Endothelial cell (in vitro differentiated cells): Measurements from ENCODE around the gene PIGQ. TPM values are rescaled to one million over a fixed set of nuclear protein-coding genes. Genes with fewer than 3 reads are reported as not detected.

Experiments
- DNase-seq: peaks from one replicate; pipeline ENCODE4 v3.0.0; 2021; ENCODE audit warnings: low spot score
- H3K27ac Mint-ChIP-seq: one replicate; pipeline ENCODE4 v1.8.0; 2021; ENCODE audit warnings: mixed read lengths, inconsistent platforms; ENCODE audit not compliant: unreplicated experiment
- H3K27me3 Mint-ChIP-seq: one replicate; pipeline ENCODE4 v1.8.0; 2021; ENCODE audit warnings: mild to moderate bottlenecking, moderate library complexity, mixed read lengths, inconsistent platforms; ENCODE audit not compliant: unreplicated experiment
- H3K36me3 Mint-ChIP-seq: one replicate; pipeline ENCODE4 v1.8.0; 2021; ENCODE audit warnings: mild to moderate bottlenecking, low read depth, mixed read lengths, inconsistent platforms; ENCODE audit not compliant: unreplicated experiment
- H3K4me1 Mint-ChIP-seq: one replicate; pipeline ENCODE4 v1.8.0; 2021; ENCODE audit warnings: mild to moderate bottlenecking, mixed read lengths, inconsistent platforms; ENCODE audit not compliant: unreplicated experiment
- H3K4me3 Mint-ChIP-seq: one replicate; pipeline ENCODE4 v1.8.0; 2021; ENCODE audit warnings: mild to moderate bottlenecking, mixed read lengths, inconsistent platforms; ENCODE audit not compliant: unreplicated experiment
- H3K9me3 Mint-ChIP-seq: one replicate; pipeline ENCODE4 v1.8.0; 2021; ENCODE audit warnings: mixed read lengths, inconsistent platforms; ENCODE audit not compliant: unreplicated experiment
- total RNA-seq: library from RNA; stranded (reverse); fragmentation: NEBNext Ultra II Directional; extraction: Animal tissue kit (Norgen Biotek cat#: 25700); gene quantifications from one replicate; pipeline ENCODE4 v1.2.1, GENCODE V29; 2021; ENCODE audit not compliant: unreplicated experiment
- TF ChIP-seq, protein P1 (sequence below): fragments of 200-600 bp; sonication (generic); IDR thresholded peaks from one replicate; pipeline ENCODE4 v1.5.0; 2021; ENCODE audit warnings: antibody characterized with exemption; ENCODE audit not compliant: unreplicated experiment

PIGQ gene
- total RNA-seq, 1 donor from 2014 or later: 38.4 TPM

DNA sequence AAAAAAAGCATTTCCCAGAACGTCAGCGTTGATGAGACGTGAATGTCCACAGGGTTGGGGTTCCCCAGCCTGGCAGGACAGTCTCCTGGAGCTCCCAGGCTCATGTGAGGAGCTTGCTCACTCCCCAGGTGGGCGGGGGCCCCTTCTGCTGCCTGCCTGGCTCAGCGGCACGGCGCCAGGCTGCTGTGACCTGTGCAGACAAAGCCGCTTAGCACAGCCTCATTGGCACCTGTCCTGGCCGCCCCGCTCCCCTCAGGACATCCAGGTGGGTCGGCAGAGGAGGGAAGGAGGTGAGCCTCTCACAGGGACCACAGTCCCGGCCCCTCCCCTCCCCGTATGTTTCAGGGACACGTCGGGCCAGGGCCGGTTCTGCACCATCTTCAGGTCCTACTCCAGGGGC lies 48.1 kb downstream of the PIGQ start:
- no peaks in the 10 kb centered on the region for H3K9me3 Mint-ChIP-seq
- H3K36me3 Mint-ChIP-seq: peaks cover 8% of the 10 kb centered on the region
- no peak overlapping the region for H3K27ac Mint-ChIP-seq
- TF ChIP-seq, protein P1, sequence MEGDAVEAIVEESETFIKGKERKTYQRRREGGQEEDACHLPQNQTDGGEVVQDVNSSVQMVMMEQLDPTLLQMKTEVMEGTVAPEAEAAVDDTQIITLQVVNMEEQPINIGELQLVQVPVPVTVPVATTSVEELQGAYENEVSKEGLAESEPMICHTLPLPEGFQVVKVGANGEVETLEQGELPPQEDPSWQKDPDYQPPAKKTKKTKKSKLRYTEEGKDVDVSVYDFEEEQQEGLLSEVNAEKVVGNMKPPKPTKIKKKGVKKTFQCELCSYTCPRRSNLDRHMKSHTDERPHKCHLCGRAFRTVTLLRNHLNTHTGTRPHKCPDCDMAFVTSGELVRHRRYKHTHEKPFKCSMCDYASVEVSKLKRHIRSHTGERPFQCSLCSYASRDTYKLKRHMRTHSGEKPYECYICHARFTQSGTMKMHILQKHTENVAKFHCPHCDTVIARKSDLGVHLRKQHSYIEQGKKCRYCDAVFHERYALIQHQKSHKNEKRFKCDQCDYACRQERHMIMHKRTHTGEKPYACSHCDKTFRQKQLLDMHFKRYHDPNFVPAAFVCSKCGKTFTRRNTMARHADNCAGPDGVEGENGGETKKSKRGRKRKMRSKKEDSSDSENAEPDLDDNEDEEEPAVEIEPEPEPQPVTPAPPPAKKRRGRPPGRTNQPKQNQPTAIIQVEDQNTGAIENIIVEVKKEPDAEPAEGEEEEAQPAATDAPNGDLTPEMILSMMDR: no peak
- peaks cover 11% of the 10 kb centered on the region for H3K27me3 Mint-ChIP-seq
- no peak for DNase-seq
- H3K4me1 Mint-ChIP-seq: no peaks in the 10 kb centered on the region
- no peak overlapping the region for H3K4me3 Mint-ChIP-seq

- Mint-ChIP-seq H3K4me1 (no peaks in the 10 kb centered on the region), H3K36me3 (peaks cover 4% of the 10 kb centered on the region), H3K27ac (no peak overlapping the region), H3K27me3 (peaks cover 5% of the 10 kb centered on the region), H3K4me3 (no peak overlapping the region), H3K9me3 (no peaks in the 10 kb centered on the region)
- no peak for DNase-seq
- TF ChIP-seq, protein P1: no peak
These were observed 49.8 kb downstream of the PIGQ start for GRCh38 chr16:619476-620100.

- no peaks in the 10 kb centered on the region for H3K4me1 Mint-ChIP-seq
- H3K9me3 Mint-ChIP-seq: no peaks in the 10 kb centered on the region
- no peak for DNase-seq
- H3K4me3 Mint-ChIP-seq: no peak overlapping the region
- peaks cover 5% of the 10 kb centered on the region for H3K27me3 Mint-ChIP-seq
- H3K36me3 Mint-ChIP-seq: no peaks in the 10 kb centered on the region
- no peak overlapping the region for H3K27ac Mint-ChIP-seq
- TF ChIP-seq, protein P1: no peak
These were observed 51.1 kb downstream of the PIGQ start for GRCh38 chr16:620700-621525.

DNA sequence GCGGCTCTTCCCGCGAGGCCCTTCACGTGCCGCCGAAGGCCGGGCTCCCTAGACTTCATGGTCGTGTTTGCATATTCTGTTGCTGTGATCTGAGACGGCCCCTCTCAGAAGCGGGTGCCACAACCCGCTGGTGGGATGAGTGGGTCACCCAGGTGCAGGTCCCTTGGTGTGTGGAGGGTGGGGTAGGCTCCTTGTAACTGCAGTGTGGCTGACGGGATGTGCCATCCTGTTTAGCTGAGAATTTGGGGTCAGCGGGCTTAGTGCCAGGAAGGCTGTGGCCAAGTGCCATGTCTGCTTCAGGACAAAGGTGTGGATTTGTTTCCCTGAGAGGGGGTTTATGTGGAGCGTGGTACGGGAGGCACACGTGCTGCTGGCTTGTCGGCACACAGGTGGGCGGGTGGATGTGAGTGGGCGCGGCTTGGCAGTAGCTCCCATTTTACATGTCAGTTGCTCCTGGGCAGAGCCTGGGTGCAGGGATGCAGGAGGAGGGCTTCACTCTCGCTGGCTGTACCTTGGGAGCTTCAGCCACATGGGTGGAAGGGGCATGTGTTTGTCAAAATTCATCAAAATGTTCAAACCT lies 51.8 kb downstream of the PIGQ start:
- Mint-ChIP-seq H3K27ac (no peak overlapping the region), H3K4me3 (no peak overlapping the region), H3K4me1 (no peaks in the 10 kb centered on the region), H3K27me3 (peaks cover 7% of the 10 kb centered on the region), H3K36me3 (peaks cover 3% of the 10 kb centered on the region), H3K9me3 (no peaks in the 10 kb centered on the region)
- TF ChIP-seq, protein P1: no peak
- no peak for DNase-seq

DNA sequence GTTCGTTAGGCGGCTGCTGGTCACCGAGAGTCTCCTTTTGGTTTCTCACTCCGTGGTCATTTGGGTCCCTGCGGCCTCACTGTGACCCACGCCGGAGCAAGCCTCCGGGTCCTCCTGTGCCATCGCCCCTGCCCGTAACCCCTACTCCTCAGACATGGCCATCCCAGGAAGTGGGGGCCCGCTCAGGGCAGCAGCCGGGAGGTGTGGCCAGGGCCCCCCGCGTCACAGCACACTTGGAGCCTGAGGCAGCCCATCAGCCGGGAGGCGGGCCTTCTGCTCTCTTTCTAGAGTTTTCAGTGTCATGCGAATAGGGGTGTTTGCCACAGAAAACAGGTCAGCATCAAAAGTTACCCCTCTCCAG lies 53.1 kb downstream of the PIGQ start:
- H3K4me3 Mint-ChIP-seq: no peak overlapping the region
- TF ChIP-seq, protein P1: no peak
- H3K27ac Mint-ChIP-seq: peak overlapping the region; percentile 30
- no peaks in the 10 kb centered on the region for H3K9me3 Mint-ChIP-seq
- peaks cover 5% of the 10 kb centered on the region for H3K36me3 Mint-ChIP-seq
- peaks cover 7% of the 10 kb centered on the region for H3K27me3 Mint-ChIP-seq
- H3K4me1 Mint-ChIP-seq: no peaks in the 10 kb centered on the region
- DNase-seq: no peak
